ENCODE data around the gene PIK3R5.
"Not testable (repeated sequence)": the region's sequence is repeated elsewhere in the genome, so short reads cannot be mapped to it uniquely, and the experiment has no call there.

The PIK3R5 gene

DNA sequence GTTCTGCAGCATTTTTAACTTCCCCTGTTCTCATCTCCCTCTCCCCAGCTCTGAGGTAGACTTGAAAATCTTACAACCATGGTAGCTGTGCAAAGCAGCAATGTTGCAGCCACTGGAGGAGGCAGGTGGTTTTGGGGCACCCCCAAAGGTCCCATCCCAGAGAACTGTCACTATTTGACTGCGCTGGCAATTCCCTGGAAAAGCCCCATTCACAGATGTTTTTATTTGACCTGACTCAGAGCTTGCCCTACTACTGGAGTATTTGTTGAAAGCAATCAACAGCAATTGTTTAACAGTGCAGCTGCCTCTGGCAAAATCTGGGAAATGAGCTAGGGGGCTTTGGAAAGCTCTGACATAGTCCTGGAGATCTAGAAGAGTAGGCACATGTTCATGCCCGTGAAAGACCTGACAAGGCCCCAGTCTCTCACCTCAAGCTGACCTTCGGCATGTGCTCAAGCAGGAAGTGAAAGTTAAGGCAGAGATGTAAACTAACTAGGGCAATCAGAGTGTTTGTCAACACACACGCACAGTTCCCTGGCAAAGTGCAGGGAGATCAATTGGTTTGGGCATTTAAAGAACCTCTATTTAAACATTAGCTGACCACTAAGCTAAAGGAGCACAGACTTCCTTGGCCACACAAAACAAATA, 19.7 kb upstream of the PIK3R5 start:
- no peak for DNase-seq

DNA sequence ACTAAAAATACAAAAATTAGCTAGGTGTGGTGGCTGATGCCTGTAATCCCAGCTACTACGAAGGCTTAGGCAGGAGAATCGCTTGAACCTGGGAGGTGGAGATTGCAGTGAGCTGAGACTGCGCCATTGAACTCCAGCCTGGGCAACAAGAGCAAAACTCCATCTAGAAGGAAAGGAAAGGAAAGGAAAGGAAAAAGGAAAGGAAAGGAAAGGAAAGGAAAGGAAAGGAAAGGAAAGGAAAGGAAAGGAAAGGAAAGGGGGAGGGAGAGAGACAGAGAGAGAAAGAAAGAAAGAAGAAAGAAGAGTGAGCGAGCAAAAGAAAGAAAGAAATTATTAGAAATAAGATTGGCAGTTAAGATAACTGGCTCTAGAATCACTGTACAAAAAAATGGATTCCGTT, 18.7 kb upstream of the PIK3R5 start:
- DNase-seq: not testable (repeated sequence)

DNA sequence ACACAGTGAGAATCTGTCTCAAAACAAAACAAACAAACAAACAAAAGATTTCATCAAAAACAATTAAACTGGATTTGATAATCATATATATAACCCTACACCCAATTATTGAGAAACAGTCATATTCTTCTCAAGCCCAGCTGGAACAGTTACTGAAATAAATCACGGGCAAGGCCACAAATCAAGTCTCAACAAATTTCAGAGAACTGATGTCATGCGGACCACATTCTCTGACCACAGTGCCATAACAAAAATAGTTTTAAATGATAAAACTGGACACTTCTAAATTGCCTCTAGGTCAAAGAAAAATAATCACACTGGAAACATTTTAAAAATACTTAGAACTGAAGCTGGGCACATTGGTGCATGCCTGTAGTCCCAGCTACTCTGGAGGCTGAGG, 15.9 kb upstream of the PIK3R5 start:
- no peak for DNase-seq

DNA sequence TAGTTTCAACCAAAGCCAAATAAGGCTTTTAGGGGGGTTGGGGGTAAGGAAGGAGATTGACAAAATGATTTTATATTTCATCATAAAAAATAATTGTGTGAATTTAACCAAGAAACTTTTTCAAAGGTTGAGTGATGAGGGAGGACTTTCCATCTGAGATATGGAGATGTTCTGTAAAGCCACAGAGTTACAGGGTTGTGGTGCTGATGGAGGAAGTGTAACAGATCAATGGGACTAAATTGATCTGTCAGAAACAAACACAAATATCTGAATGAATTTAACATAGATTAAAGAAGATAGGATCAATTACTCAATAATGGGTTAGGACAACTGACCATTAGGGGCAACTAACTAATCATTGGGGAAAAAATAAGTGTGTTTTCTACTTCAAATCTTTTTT, 14.2 kb upstream of the PIK3R5 start:
- no peak for DNase-seq

DNA sequence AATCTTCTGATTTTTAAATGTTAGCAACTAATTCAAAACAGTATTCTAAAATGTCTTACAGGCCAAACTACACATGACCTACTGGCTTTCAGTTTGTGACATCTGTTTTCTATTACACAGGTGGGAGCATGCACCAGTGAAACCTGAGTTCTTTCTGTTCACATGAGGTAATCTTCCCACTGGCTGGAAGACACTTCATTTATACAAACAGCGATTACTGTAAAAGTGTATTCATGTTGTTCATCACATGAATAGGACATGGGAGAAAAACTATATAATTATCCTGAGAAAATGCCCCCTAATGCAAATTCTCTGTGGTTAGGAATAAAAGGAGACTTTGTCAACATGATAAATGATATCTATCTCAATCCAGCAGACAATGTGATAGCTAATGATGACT, 11.1 kb upstream of the PIK3R5 start:
- no peak for DNase-seq

DNA sequence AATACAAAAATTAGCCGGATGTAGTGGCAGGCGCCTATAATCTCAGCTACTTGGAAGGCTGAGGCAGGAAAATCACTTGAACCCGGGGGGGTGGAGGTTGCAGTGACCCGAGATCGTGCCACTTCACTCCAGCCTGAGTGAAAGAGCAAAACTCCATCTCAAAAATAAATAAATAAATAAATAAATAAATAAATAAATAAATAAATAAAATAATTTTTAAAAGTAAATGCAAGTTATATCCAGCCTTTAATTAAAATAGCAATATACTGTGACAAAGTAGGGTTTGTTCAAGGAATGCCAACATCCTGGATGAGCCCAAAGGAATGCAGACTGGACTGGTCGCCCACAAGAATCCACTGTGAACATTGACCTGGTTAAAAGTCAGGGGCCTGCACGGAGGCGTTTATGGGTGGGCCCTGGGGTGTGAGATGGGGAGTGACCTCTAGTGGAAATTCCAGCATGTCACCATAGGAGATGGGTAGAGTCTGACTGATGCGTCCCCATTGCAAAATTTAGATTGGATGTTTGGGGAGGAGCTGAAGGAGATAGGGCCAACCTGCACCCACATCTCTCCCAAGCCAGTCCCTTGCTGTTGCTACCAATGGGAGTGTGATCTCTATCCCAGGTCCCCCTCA, 9.7 kb upstream of the PIK3R5 start:
- DNase-seq: no peak

DNA sequence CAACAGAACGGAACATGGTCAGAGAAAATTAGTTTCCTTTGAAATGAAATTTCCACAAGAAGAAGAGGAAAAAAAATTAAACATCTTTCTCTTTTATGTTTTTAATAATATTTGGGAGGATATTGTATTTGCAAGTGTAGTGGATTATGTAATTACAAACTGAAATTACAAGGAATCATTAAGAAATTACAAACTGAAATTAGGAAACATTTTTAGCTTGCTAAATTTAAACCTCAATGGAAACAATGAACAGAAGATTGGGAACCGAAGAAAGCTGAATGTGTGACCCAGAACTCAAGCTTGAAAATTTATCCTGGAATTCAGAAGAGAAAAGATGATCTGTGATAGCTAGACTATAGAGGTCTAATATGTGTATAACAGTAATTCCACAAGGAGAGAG, 4.4 kb upstream of the PIK3R5 start:
- no peak for DNase-seq

DNA sequence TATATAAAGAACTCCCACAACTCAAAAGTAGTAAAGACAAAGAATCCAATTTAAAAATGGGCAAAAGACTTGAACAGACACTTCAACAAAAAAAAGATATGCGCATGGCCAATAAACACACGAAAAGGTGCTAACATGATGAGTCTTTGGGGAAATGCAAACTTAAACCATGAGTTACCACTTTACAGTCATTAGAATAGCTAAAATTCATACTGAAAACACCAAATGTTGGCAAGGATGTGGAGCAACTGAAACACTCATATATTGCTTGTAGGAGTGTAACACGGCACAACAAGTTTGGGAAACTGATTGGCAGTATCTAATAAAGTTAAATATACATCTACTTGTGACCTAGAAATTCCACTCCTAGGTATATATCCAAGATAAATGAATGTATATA, 3.0 kb upstream of the PIK3R5 start:
- no peak for DNase-seq

DNA sequence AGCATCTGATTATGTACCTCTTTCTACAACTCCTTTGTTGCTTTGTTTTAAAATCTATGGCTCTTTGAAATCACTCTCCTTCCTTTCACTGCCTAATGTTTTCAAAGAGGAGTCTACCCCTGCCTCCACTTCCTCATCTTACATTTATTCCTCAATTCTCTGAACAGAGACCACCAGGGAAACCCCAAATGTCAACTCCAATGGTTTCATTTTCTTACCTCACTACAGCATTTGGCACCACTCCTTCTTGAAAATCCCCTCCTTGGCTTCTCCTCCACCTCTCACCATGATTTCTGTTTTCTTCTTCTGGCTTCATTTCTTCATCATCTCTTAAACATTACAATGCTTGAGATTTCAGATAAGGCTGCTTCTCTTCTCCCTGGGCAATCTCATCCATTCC, 2.4 kb upstream of the PIK3R5 start:
- no peak for DNase-seq

DNA sequence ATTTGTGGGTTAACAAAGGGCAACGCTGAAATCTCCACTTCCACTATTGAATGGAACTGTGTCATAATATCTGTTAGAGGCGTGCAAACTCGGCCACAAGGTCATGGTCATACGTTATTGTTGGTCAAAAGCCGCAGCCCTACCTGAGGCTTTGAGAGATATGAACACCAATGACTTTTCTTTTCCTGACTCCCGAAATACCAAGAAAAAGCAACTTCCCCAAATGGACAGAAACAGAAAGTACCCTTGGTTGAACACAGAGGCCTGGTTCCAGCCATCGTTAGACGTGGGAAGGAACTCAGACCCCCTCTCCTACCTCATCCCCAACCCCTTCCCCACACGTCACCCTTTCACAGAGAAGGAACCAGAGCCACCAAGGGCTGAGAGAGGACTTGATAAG, 1.4 kb upstream of the PIK3R5 start:
- DNase-seq: no peak

DNA sequence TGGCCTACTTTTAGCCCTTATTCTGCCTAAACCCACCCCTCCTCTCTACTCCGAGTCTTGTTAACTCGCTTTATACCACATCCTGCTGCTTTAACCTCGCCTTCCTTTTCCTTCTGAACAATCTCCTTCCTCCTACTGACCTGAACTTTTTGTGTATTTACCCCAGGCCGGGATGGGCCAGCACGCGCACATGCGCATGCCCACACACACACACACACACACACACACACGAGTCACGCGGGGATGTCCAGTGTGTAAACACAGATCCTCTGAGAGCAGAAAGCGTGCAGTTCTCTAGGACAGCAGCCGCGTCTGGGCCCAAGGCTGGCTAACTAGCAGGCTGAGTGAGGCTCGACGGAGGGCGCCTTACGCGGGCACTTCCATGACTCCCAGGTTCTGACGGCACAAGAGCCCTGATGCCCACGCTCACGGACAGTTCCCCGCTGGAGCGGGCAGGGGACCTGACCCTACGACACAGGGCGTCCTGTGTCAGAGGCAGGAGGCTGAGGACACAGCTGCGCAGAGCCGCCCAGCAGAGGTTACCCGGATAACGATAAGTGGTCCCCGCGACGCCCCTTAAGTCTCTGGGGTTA, 610 bp downstream of the PIK3R5 start:
- DNase-seq: no peak

DNA sequence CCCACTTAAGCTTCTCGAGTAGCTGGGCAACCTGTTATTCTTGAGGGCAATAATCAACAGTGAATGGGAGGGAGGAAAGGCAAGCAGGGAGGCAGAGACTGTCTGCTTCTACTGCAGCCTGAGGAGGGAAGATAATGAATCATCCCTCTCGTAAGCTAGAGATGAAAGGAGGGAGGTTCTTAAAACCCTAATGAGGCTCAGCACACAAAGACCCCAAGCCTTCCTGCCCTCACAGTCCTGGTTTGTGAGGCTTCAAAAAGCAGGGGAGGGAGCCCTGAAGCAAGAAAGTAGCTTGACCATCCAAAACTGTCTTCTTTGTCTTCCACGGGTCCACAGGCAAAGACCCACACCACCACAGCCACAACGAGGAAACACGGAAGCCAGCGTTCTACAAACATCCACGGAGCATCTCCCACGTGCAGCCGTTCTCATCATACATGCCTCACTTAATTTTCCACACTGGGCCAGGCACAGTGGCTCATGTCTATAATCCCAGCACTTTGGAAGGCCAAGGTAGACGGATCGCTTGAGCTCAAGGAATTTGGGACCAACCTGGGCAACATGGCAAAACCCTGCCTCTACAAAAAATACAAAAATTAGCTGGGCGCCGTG, 1.8 kb downstream of the PIK3R5 start:
- no peak for DNase-seq

DNA sequence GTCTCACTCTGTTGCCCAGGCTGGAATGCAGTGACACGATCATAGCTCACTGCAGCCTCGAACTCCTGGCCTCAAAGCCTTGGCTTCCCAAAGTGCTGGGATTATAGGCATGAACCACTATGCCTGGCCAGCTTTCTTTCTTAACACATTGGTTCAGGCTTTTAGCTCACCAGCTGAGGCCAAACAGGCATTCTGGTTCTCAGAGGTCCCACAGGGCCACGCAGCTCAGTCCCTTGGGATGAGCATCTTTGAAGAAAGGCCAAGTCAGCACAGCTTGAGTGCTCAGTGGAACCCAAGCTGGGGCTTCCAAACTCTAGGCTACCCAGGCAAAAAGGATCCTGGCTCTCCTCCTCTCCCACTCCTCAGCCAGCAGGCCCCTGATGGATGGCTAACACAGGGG, 2.5 kb downstream of the PIK3R5 start:
- DNase-seq: no peak

DNA sequence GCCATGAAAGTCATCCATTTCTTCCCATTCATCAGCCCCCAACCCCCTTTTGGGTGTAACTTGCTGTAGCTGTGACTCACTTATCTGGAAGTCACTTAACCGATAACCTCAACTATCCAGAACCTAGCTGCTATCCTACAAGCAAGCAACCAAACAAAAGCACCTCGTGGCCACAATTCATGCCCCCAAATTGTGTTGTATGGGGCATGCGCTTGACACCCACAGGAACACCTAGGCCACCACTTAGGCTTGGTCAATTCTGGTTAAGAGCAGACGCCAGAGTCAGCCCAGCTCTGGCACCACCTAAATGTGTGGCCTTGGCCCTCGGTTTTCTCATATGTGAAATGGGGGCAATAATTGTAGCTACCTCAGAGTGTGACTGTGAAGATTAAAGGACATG, 3.7 kb downstream of the PIK3R5 start:
- no peak for DNase-seq

DNA sequence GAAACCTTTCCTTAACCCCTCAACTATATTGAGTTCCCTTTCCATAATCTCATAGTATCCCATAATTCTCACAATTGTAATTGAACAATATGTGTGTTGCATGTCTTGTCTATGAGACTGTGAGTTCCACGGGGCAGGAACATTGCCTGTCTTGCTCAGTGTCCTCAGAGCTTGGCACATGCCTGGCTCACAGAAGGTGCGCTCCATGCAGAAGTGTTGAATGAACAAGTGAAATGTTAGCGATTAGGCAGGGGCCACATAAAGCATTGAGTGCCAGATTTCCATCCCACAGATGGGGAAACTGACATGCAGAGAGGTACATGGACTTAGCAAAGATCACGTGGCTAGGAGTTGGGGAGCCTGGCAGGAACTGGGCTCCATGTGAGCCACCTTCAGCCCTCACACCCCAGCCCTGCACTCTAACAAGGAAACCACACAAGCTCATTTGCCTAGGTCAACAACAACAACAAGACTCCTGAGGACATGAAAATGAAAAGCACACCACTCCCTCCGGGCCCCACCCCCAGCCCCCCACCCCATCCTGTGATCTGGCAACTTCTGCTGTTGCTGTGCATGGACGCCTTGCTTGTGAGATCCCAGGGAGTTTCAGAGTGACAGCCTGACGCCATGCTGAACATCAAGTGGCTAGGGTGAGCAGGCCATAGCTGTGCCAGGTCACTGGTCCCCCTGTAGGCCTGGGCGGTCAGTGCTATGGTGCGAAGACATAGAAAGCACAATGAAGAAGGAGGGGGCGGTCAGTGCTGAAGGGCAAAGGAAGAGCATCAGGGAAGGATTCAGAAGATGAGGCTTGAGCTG, 5.0 kb downstream of the PIK3R5 start:
- DNase-seq: no peak

DNA sequence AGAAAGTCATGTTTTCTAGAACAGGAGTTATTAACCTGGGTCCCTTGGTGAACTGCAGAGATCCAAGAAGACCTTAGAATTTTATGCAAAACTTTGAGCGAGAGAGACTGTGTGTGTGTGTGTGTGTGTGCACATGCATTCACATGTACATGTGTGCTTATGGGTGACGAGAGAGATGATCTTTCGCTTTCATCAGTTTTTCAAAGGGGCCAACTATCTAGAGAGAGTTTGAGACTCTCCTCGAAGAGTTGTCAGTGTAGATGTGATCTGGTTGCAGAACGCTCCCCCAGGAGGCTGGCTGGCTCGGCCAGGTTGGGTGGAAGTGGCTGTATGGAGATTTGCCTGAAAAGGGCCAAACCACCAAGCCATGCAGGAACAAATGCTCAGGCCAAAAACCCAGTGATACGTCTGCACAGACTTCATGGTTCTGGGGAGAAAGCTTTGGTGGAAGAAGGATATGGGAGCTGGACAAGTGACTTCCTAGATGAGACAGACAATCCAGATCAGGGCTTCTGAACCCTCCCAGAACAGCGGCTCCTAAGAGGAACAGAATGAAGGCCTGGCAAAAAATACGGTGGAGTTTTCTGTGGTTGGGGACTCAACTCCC, 6.1 kb downstream of the PIK3R5 start:
- DNase-seq: no peak

DNA sequence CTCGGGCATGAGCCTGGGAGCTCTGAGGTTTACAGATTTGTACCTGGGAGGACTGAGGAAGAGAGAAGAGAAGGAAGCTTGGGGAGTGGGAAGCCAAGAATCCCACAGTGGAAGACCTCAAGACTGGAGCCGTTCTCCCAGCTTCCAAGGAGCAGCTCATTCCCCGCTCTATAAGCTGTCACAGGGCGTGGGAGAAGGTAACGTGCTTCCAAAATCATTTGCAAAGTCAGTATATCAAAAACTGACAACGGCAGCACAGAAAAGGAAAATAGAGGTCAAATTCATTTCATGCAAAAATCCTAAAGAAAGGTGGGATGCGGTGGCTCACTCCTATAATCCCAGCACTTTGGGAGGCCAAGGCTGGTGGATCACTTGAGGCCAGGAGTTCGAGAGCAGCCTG, 7.8 kb downstream of the PIK3R5 start:
- no peak for DNase-seq

DNA sequence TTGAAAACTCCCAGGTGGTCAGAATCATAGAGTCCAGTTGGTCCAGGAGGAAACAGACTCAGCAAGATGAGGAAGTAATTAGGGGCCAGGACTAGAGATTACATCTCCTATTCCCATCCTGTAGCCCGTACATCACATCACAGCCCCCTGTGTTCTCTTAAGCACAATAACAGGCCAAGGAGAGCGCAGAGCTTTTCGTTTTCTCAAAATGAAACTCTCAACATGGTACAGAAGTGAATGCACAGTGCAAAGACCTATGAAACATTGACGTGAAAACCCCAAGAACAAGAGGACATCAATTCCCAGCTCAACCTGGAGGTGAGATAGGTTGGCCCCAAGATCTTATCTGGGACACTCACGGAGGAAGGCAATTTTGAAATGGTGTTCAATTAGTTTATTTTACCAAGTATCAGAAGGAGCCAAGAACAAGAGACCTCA, 9.0 kb downstream of the PIK3R5 start:
- no peak for DNase-seq

DNA sequence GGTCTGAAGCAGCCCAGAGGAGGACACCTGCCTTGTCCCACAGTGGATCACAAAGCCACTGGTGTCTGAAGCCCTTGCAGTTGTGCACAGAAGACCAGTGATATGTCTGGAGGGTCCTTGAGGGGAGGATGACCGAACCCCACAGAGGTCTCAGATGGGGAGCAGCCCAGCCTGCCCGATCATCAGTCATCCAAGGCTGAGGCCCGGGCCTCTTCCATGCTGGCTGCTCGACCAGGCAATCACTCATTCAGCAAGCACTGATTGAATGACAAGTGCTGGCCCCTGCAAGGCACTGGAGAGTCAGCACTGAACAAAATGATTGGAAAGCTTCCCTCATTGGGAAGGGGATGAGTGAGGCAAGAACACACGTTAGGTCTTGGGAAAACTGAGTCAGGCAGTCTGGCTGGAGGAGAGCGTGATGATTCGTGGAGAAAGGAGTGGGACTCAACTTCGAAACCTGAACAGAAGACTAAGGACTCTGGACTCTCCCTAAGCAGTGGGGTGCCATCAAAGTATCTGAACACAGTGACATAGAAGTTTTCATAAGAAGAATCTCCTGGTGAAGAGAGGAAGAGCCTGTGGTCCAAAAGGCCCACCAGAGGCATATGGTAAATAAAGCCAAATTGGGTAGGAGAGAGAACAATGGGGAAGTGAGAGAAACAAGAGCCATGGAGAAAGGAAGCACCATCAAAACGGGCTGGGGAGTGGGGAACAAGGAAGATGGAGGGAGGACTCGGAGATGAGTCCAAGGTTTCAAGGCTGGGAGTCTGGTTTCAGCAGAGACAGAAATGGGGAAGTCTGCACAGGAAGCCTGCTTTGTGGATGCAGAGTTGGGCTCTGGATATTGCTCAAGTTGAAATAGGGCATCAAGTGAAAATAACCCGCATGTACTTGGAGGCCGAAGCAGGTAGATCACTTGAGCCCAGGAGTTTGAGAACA, 10.2 kb downstream of the PIK3R5 start:
- no peak for DNase-seq

DNA sequence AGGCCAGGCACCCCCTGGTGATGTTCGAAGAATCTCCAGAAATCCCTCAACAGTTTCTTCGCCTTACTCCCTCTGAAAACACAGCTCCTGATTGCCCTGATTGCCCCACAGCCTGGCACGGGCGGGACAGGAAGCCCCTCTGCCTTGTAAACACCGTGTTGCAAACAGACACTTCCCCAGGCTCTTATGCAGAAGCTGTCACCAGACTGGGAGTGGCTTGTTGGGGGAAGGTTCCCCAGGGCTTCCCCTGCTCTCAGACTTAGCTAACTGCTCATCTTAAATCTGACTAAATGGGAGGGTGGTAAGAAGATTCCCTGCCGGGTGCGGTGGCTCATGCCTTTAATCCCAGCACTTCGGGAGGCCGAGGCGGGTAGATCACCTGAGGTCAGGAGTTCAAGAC, 11.2 kb downstream of the PIK3R5 start:
- DNase-seq: no peak

DNA sequence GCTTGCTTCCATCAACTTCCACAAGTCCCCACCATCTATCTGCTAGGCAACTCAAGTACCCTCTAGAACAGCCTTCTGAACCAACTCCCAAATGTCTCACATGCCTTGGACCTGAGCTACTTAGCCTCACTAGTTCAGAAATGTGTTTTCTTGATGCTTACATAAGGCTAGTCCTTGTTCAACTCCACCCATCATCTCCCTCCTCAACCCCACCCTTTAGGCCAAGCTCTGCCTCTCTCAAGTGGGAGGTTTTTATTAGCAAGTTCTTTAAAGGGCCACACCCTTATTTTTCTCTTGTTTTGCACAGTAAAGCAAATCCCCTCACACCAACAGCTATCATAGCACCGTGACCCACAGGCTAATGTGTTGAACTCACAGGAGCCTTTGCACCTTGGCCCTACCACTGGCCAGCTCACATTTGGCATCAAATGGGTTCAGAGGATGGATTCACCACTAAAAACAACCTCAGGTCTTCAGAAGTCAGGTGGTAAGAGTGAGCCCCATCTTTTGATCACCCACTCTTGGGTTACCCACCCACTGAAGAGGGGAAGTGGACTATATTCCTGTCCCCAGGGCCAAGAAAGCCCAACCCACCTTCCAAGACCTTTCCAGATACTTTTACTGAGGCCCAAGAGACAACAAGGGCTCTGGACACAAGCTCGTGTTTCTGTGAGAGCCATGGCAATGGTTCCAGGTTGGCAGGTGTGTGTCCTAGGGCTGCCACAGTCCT, 12.2 kb downstream of the PIK3R5 start:
- no peak for DNase-seq

All from NK-92 treated with Interleukin-12 subunit alpha and Interleukin-12 subunit beta, amount 100 ng/mL, for 24 hours (cell line).